GM12801 (cell line): ENCODE data around the gene GSX2.

Experiments used
- TF ChIP-seq, protein P1 (sequence below): IDR thresholded peaks from one replicate; pipeline ENCODE4 v1.5.1; 2011; ENCODE audit warnings: control low read depth; ENCODE audit not compliant: insufficient read length; ENCODE audit errors: extremely low read depth

The GSX2 gene

DNA sequence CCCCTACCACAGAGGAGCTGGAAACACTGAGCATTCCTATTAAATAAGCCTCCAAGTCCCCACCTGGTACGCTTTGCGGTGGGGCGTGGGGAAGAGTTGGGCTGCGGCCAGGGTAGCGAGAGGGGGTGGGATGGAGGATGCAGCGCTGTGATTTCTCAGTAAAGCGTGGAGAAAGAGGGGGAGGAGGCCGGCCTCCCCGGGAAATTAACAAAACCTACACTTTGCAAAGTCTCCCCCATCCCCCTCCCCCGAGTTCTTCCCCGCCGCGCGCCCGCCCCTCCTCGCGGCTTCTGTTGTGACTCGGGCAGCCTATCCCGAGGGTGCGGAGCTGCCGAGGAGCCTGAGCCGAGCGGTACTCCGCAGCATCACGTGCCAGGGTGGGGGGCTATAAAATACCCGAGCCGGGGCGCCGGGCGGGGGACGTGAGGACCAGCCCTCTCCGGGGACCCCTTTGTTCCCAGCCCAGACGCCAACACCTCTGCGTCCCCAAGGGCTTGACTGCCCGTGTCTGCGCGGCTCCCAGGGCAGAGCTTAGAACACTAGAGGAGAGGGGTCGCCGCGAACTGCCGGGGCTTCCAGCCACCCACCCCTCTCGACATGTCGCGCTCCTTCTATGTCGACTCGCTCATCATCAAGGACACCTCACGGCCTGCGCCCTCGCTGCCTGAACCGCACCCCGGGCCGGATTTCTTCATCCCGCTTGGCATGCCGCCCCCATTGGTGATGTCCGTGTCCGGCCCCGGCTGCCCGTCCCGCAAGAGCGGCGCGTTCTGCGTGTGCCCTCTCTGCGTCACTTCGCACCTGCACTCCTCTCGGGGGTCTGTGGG is at the start of gene GSX2:
Gene GSX2 (plus strand): TSS at position 416 of the 827 bp plus-strand sequence. CDS start 182 bp downstream, at position 598.
- TF ChIP-seq, protein P1, sequence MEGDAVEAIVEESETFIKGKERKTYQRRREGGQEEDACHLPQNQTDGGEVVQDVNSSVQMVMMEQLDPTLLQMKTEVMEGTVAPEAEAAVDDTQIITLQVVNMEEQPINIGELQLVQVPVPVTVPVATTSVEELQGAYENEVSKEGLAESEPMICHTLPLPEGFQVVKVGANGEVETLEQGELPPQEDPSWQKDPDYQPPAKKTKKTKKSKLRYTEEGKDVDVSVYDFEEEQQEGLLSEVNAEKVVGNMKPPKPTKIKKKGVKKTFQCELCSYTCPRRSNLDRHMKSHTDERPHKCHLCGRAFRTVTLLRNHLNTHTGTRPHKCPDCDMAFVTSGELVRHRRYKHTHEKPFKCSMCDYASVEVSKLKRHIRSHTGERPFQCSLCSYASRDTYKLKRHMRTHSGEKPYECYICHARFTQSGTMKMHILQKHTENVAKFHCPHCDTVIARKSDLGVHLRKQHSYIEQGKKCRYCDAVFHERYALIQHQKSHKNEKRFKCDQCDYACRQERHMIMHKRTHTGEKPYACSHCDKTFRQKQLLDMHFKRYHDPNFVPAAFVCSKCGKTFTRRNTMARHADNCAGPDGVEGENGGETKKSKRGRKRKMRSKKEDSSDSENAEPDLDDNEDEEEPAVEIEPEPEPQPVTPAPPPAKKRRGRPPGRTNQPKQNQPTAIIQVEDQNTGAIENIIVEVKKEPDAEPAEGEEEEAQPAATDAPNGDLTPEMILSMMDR, result no peak

DNA sequence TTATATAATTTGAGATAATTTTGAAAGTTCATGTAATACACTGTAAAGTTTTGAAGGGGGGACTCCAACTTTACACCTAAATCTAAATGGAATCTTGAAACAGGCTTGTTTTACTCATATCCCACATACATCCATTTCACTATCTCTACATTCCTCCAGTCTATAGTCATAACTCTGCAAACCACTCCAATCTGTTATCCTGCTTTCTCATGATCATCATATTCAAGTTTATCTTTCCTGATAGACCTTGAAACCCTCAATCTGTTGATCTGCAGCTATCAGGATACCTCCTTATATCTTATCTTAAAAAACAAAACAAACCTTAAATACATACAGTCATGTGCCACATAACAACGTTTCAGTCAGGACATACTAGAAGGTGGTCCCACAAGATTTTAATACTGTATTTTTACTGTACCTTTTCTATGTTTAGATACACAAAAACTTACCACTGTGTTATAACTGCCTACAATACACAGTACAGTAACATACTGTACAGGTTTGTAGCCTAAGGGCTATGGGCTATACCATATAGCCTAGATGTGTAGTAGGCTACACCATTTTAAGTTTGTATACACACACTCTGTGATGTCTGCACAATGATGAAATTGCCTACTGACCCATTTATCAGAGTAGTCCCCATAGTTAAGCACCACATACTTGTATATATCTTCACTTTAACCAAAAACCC is 49.6 kb upstream of the GSX2 start:
- TF ChIP-seq, protein P1, result no peak

DNA sequence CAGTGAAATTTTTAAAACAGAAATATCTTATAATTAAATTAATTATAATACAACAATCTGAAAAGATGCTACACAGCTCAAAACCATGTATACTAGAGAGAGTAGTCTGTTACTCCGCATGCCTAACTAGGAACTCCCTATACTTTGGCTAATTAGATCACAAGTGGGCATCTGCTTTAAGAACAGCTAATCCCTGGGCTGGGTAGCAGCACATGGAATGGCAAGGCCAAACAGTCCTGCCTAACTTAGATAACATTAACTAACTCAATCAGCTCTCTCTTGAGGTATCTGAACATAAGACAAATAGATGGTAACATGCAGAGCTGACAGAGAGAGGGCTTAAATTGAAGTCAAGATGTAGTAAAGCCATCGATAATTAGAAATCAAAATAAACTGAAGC is 45.5 kb upstream of the GSX2 start:
- TF ChIP-seq, protein P1, result no peak

DNA sequence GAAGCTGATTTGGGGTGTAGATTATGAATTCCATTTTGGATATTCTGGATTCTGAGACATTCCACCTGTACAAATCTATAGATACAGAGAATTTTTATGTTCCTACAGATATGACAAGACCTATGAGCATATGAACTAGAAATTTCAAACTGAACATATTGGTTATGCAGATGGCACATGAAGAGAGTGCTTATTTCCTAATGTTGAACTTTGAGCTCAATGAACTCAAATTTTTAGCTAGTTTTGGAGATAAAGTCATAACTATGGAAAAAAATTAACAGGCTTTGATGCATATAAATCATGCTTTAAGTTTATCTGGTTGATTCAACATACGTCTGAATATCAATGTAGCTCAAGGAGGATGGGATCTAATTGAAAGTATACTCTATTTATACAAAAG is 44.5 kb upstream of the GSX2 start:
- TF ChIP-seq, protein P1, result no peak

DNA sequence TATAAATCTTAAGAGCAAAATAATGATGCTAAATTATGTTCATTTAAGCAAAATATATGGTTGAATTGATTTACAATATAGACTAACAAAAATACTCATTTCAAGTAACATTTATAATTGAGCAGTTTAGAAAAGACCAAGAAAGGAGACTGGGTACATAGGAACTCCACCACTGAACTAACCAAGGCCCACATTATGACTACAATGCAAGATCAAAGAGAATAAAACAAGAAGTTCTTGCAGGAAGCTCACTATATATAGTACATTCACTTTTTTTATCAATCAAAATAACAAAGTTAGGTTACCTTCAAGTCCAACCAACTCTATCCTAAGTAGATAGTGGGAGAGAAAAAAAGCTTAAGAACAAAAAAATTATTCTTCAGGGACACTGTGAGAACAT is 43.6 kb upstream of the GSX2 start:
- TF ChIP-seq, protein P1, result no peak

DNA sequence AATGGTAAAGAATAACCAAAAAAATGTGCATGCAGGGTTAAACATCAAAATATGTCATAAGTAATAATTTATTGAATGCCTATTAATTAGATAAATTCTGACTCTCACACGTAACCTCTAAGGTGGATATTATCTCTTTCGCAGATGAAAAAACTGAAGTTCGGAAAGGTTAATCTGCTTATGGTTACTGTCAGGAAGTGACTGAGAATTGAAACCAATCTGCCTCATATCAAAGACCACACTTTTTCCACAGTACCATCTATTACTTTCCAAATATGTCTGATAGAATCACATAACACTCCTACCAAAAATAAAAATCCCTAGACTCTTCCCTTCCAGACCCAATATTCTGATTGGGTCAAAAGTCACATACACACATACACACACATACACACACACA is 41.8 kb upstream of the GSX2 start:
- TF ChIP-seq, protein P1, result no peak

DNA sequence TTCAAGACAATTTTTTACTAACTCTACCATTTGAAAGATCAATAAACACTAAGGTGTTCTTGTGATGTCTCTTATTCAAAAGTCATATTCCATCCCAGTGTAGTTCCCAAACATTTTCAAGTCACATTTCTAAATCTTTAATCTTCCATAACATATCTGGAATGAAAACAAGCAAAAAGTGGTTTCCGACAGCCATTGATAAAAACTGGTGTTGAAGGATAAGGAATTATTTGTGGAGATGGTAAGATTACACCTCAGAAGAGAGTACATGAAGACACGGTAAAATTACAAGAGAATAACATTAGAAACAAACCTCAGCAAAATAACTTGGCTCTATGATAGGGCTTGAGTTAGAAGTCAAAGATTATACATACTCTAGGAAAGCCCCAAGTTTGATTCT is 39.8 kb upstream of the GSX2 start:
- TF ChIP-seq, protein P1, result no peak
